ENCODE results near the gene BLACAT1. TPM values are rescaled to one million over a fixed set of nuclear protein-coding genes. Genes with fewer than 3 reads are reported as not detected.

Gene BLACAT1
- total and polyA plus RNA-seq, 2 of the 13 experiments (the other 11 are each of a cell fraction or from before 2014, with no cell fraction given) = 1.2 to 2.8 TPM

GRCh38 chr1:205492201-205492667 lies 36.4 kb upstream of the BLACAT1 start (continued):
- TF ChIP-seq MBD4 (IDR thresholded peaks at IDR 0.05; ENCODE audit: borderline replicate concordance, low read length) (no peak), ETV6 (CRISPR knock-in tag; conservative IDR thresholded peaks at IDR 0.05) (no peak), FOXM1 (CRISPR knock-in tag; IDR thresholded peaks at IDR 0.05) (no peak), ZNF331 (CRISPR knock-in tag; IDR thresholded peaks at IDR 0.05) (peak; percentile 71; the same call in 1 of the 2 replicates), NR2F6 (IDR thresholded peaks at IDR 0.05) (peak; percentile 91), NR2F6 (CRISPR knock-in tag; IDR thresholded peaks at IDR 0.05) (peak; percentile 89), JUN (CRISPR knock-in tag; IDR thresholded peaks at IDR 0.05) (peak; percentile 58; the same call in 1 of the 2 replicates), NFATC3 (CRISPR knock-in tag; IDR thresholded peaks at IDR 0.05) (no peak), CBFB (CRISPR knock-in tag; IDR thresholded peaks at IDR 0.05) (no peak), ZNF329 (CRISPR knock-in tag; IDR thresholded peaks at IDR 0.05; ENCODE audit: low read depth) (no peak), MTF2 (CRISPR knock-in tag; IDR thresholded peaks at IDR 0.05; ENCODE audit: borderline replicate concordance) (no peak), TCF7L2 (IDR thresholded peaks at IDR 0.05; ENCODE audit: low read depth, low read length) (no peak), HNRNPLL (IDR thresholded peaks at IDR 0.05; ENCODE audit: low read depth, low read length, poor library complexity, severe bottlenecking) (no peak), ZHX1 (CRISPR knock-in tag; IDR thresholded peaks at IDR 0.05; ENCODE audit: low read depth) (no peak), ZNF225 (CRISPR knock-in tag; IDR thresholded peaks at IDR 0.05) (no peak), SMARCE1 (IDR thresholded peaks at IDR 0.05; ENCODE audit: borderline replicate concordance) (no peak), ZNF639 (CRISPR knock-in tag; conservative IDR thresholded peaks at IDR 0.05) (no peak), MAFG (CRISPR knock-in tag; IDR thresholded peaks at IDR 0.05) (no peak), BHLHE40 (IDR thresholded peaks at IDR 0.05; ENCODE audit: low read length) (no peak), ZNF512 (CRISPR knock-in tag; IDR thresholded peaks at IDR 0.05) (no peak), ARNT (IDR thresholded peaks at IDR 0.05) (no peak), SP4 (CRISPR knock-in tag; IDR thresholded peaks at IDR 0.05) (no peak), IRF2 (CRISPR knock-in tag; IDR thresholded peaks at IDR 0.05) (peak; percentile 61; the same call in 1 of the 2 replicates), CREBL2 (CRISPR knock-in tag; IDR thresholded peaks at IDR 0.05; ENCODE audit: borderline replicate concordance) (no peak), ZNF441 (CRISPR knock-in tag; IDR thresholded peaks at IDR 0.05; ENCODE audit: borderline replicate concordance) (no peak), TBL1XR1 (IDR thresholded peaks at IDR 0.05; ENCODE audit: borderline replicate concordance, low read length, partially characterized antibody) (peak; percentile 67), POLR2AphosphoS5 (IDR thresholded peaks at IDR 0.05; ENCODE audit: low read depth, low read length) (no peak), ZNF589 (CRISPR knock-in tag; conservative IDR thresholded peaks at IDR 0.05) (no peak), TBX2 (CRISPR knock-in tag; IDR thresholded peaks at IDR 0.05; ENCODE audit: borderline replicate concordance) (0 out of 2 replicates have a peak, but pooled peaks have one; percentile 50)

All from HepG2 (cell line).